Endothelial cell of umbilical vein (primary cell): Measurements from ENCODE around the gene EXD3.

Experiments
- CTCF ChIP-seq, 2 donors: IDR thresholded peaks; 1 replicate in 1 of 2; 2 replicates in 1 of 2; pipeline ENCODE4 v1.5.1; 2011; ENCODE audit warnings: low read length in 2 of 2, mild to moderate bottlenecking in 2 of 2, moderate library complexity in 2 of 2, control low read depth in 1 of 2, inconsistent platforms in 1 of 2, low read depth in 1 of 2; ENCODE audit not compliant: insufficient read depth in 1 of 2; ENCODE audit errors: extremely low read depth in 1 of 2
- EZH2 ChIP-seq: IDR thresholded peaks from 2 replicates; pipeline ENCODE4 v1.6.1; 2012; ENCODE audit warnings: borderline replicate concordance, low read depth, mild to moderate bottlenecking, moderate library complexity, low read length, inconsistent platforms; ENCODE audit not compliant: severe bottlenecking

GRCh38 chr9:137300567-137301080 lies 122.3 kb downstream of the EXD3 start:
- TF ChIP-seq CTCF (IDR thresholded peaks at IDR 0.05; ENCODE audit: extremely low read depth in 1 of 2, insufficient read depth in 1 of 2, low read depth in 1 of 2, low read length in 2 of 2): no peak
- no peak for TF ChIP-seq EZH2
